HepG2 (cell line): Measurements from ENCODE around the gene OR2V2. TPM values are rescaled to one million over a fixed set of nuclear protein-coding genes. Genes with fewer than 3 reads are reported as not detected.

Experiments used
- CHCHD3 ChIP-seq: sonication (generic); formaldehyde crosslinking; IDR thresholded peaks from 2 replicates; pipeline ENCODE4 v1.8.0; 2022; ENCODE audit warnings: mild to moderate bottlenecking, missing genetic modification reagents, moderate library complexity
- GABPB1 ChIP-seq: IDR thresholded peaks from 2 replicates; pipeline ENCODE4 v1.6.1; 2016; ENCODE audit warnings: mild to moderate bottlenecking, missing genetic modification reagents, moderate library complexity, missing compliant biosample characterization
- HNF4G ChIP-seq, 2 experiments: sonication (generic) in 1 of 2; formaldehyde crosslinking in 1 of 2; IDR thresholded peaks; 2 replicates each; pipeline versions ENCODE4 v1.4.0 to v1.6.1; 2011 to 2020; ENCODE audit warnings: borderline replicate concordance in 2 of 2, low read depth in 2 of 2, mild to moderate bottlenecking in 2 of 2, low read length in 1 of 2, missing genetic modification reagents in 1 of 2, moderate library complexity in 1 of 2
- KLF12 ChIP-seq: sonication (generic); formaldehyde crosslinking; IDR thresholded peaks from 2 replicates; pipeline ENCODE4 v1.4.0; 2020; ENCODE audit warnings: missing genetic modification reagents, borderline replicate concordance
- REPIN1 ChIP-seq: sonication (generic); formaldehyde crosslinking; IDR thresholded peaks from 2 replicates; pipeline ENCODE4 v1.8.0; 2022; ENCODE audit warnings: missing genetic modification reagents, low read depth, mild to moderate bottlenecking, borderline replicate concordance
- RFX1 ChIP-seq: fragments of 450-650 bp; IDR thresholded peaks from 2 replicates; pipeline ENCODE4 v1.6.1; 2017
- SOX5 ChIP-seq: IDR thresholded peaks from 2 replicates; pipeline ENCODE4 v1.6.1; 2016; ENCODE audit warnings: borderline replicate concordance
- SSRP1 ChIP-seq: IDR thresholded peaks from 2 replicates; pipeline ENCODE4 v1.6.1; 2016; ENCODE audit warnings: control low read depth
- STAT5B ChIP-seq: sonication (generic); formaldehyde crosslinking; IDR thresholded peaks from 2 replicates; pipeline ENCODE4 v1.4.0; 2020; ENCODE audit warnings: missing genetic modification reagents
- TAF1 ChIP-seq: sonication (generic); formaldehyde crosslinking; IDR thresholded peaks from 2 replicates; pipeline ENCODE4 v1.4.0; 2020; ENCODE audit warnings: missing genetic modification reagents
- TOPORS ChIP-seq: sonication (generic); formaldehyde crosslinking; IDR thresholded peaks from 2 replicates; pipeline ENCODE4 v1.8.0; 2023; ENCODE audit warnings: mild to moderate bottlenecking, missing genetic modification reagents
- ZNF20 ChIP-seq: sonication (generic); formaldehyde crosslinking; IDR thresholded peaks from 2 replicates; pipeline ENCODE4 v1.4.0; 2020; ENCODE audit warnings: mild to moderate bottlenecking, moderate library complexity, missing genetic modification reagents
- ZNF749 ChIP-seq: sonication (generic); formaldehyde crosslinking; IDR thresholded peaks from 2 replicates; pipeline ENCODE4 v1.8.0; 2022; ENCODE audit warnings: mild to moderate bottlenecking, missing genetic modification reagents, moderate library complexity, borderline replicate concordance
- ZNF781 ChIP-seq: sonication (generic); formaldehyde crosslinking; IDR thresholded peaks from 2 replicates; pipeline ENCODE4 v1.5.1; 2020; ENCODE audit warnings: borderline replicate concordance, mild to moderate bottlenecking, missing genetic modification reagents; ENCODE audit errors: not compliant biosample characterization
- polyA plus RNA-seq, 8 experiments: library from polyadenylated mRNA; depleted of rRNA in 3 of 8; stranded (reverse) in 7 of 8; unstranded in 1 of 8; fragments of >200 nt; fragmentation: Illumina TruSeq in 4 of 8; extraction: Trizol in 4 of 8; gene quantifications; 2 replicates each; pipeline versions ENCODE4 v1.2.1 to v1.2.3, GENCODE V29; 2011 to 2016; ENCODE audit warnings: low read depth in 4 of 8, missing spikeins in 1 of 8, mixed read lengths in 1 of 8; ENCODE audit not compliant: insufficient read depth in 1 of 8
- total RNA-seq, 5 experiments: library from RNA; depleted of rRNA; stranded (reverse); fragments of >200 nt; fragmentation: Illumina TruSeq; extraction: Trizol; gene quantifications; 2 replicates each; pipeline ENCODE4 v1.2.3, GENCODE V29; 2016; ENCODE audit warnings: low read depth in 1 of 5
- TF ChIP-seq, protein P1 (sequence below): sonication (generic); formaldehyde crosslinking; conservative IDR thresholded peaks from 2 replicates; pipeline ENCODE4 v1.4.0; 2020; ENCODE audit warnings: missing genetic modification reagents
- TF ChIP-seq, protein P2 (sequence below), 2 experiments: fragments of 450-650 bp in 1 of 2; sonication (generic) in 1 of 2; formaldehyde crosslinking in 1 of 2; IDR thresholded peaks; 2 replicates each; pipeline versions ENCODE4 v1.6.1 to v1.8.0; 2016 to 2022; ENCODE audit warnings: antibody characterized with exemption in 1 of 2, mild to moderate bottlenecking in 1 of 2, missing genetic modification reagents in 1 of 2
- TF ChIP-seq, protein P3 (sequence below): sonication (generic); formaldehyde crosslinking; conservative IDR thresholded peaks from 2 replicates; pipeline ENCODE4 v1.5.0; 2020; ENCODE audit warnings: missing genetic modification reagents

OR2V2 gene
- total and polyA plus RNA-seq, 2 of the 13 experiments (the other 11 are each of a cell fraction or from before 2014, with no cell fraction given): not detected

DNA sequence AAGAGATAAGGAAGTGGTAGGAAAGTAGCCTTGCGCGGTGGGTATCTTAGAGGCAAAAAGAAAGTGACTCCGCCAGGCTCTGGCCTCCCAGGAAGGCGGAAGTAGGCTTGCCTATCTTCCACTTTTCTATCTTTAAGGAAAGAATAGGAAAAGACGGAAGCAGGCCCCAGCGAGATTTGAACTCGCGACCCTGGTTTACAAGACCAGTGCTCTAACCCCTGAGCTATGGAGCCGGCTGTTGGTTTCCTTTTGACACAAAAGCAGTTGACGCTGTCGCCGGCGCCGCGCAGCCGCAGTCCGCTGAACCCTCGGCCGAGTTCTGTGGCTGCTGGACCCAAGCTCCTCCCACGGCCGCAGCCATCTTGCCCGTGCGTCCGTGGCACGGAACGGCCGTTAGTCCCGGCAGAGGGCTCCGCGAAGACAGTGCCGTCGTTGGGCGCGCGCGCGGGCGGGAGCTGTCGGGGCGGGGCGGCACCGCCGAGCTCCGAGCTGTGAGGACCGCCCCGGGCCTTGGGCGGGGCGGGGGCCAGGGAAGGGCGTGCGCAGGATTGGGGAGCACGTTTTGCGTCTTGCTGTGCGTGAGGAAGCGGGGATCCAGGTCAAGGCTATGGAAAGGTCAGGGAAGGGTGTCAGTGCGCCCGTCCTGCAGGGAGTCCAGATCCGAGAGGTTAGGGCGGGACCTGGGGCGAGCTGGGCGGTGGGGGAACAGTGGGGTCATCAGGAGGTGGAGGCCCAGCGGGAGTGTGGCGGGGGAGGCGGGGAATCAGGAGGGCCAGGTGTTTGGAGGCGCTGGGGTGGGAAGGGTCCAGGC, 44.3 kb downstream of the OR2V2 start (continued):
- TF ChIP-seq ZNF20 (CRISPR knock-in tag): no peak
- peak; percentile 91 for TF ChIP-seq REPIN1
- TF ChIP-seq, protein P1, sequence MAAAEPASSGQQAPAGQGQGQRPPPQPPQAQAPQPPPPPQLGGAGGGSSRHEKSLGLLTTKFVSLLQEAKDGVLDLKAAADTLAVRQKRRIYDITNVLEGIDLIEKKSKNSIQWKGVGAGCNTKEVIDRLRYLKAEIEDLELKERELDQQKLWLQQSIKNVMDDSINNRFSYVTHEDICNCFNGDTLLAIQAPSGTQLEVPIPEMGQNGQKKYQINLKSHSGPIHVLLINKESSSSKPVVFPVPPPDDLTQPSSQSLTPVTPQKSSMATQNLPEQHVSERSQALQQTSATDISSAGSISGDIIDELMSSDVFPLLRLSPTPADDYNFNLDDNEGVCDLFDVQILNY: peak; percentile 60; the same call in 1 of the 2 replicates
- peak; percentile 63 for TF ChIP-seq ZNF781 (CRISPR knock-in tag)
- no peak for TF ChIP-seq TAF1
- no peak for TF ChIP-seq STAT5B (CRISPR knock-in tag)
- no peak for TF ChIP-seq CHCHD3 (CRISPR knock-in tag)
- TF ChIP-seq HNF4G (IDR thresholded peaks at IDR 0.05; ENCODE audit: borderline replicate concordance, low read depth, low read length): no peak
- no peak; the same call in 1 of the 2 replicates for TF ChIP-seq HNF4G (CRISPR knock-in tag; IDR thresholded peaks at IDR 0.05; ENCODE audit: borderline replicate concordance, low read depth)
- TF ChIP-seq SOX5 (CRISPR knock-in tag): peak; percentile 45; the same call in 1 of the 2 replicates
- peak; percentile 68; the same call in 1 of the 2 replicates for TF ChIP-seq GABPB1 (CRISPR knock-in tag)
- TF ChIP-seq, protein P2, sequence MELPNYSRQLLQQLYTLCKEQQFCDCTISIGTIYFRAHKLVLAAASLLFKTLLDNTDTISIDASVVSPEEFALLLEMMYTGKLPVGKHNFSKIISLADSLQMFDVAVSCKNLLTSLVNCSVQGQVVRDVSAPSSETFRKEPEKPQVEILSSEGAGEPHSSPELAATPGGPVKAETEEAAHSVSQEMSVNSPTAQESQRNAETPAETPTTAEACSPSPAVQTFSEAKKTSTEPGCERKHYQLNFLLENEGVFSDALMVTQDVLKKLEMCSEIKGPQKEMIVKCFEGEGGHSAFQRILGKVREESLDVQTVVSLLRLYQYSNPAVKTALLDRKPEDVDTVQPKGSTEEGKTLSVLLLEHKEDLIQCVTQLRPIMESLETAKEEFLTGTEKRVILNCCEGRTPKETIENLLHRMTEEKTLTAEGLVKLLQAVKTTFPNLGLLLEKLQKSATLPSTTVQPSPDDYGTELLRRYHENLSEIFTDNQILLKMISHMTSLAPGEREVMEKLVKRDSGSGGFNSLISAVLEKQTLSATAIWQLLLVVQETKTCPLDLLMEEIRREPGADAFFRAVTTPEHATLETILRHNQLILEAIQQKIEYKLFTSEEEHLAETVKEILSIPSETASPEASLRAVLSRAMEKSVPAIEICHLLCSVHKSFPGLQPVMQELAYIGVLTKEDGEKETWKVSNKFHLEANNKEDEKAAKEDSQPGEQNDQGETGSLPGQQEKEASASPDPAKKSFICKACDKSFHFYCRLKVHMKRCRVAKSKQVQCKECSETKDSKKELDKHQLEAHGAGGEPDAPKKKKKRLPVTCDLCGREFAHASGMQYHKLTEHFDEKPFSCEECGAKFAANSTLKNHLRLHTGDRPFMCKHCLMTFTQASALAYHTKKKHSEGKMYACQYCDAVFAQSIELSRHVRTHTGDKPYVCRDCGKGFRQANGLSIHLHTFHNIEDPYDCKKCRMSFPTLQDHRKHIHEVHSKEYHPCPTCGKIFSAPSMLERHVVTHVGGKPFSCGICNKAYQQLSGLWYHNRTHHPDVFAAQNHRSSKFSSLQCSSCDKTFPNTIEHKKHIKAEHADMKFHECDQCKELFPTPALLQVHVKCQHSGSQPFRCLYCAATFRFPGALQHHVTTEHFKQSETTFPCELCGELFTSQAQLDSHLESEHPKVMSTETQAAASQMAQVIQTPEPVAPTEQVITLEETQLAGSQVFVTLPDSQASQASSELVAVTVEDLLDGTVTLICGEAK (IDR thresholded peaks at IDR 0.05): no peak
- TF ChIP-seq, protein P2 (CRISPR knock-in tag; IDR thresholded peaks at IDR 0.05): no peak
- no peak for TF ChIP-seq KLF12 (CRISPR knock-in tag)
- peak; percentile 94 for TF ChIP-seq TOPORS (CRISPR knock-in tag)
- TF ChIP-seq RFX1: no peak
- TF ChIP-seq ZNF749 (CRISPR knock-in tag): no peak
- TF ChIP-seq, protein P3, sequence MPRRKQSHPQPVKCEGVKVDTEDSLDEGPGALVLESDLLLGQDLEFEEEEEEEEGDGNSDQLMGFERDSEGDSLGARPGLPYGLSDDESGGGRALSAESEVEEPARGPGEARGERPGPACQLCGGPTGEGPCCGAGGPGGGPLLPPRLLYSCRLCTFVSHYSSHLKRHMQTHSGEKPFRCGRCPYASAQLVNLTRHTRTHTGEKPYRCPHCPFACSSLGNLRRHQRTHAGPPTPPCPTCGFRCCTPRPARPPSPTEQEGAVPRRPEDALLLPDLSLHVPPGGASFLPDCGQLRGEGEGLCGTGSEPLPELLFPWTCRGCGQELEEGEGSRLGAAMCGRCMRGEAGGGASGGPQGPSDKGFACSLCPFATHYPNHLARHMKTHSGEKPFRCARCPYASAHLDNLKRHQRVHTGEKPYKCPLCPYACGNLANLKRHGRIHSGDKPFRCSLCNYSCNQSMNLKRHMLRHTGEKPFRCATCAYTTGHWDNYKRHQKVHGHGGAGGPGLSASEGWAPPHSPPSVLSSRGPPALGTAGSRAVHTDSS: no peak
- peak; percentile 79; the same call in 1 of the 2 replicates for TF ChIP-seq SSRP1 (CRISPR knock-in tag)
